Measurements from ENCODE around the gene TIMM17A.

- TF ChIP-seq TCF12 (IDR thresholded peaks at IDR 0.05; ENCODE audit: low read depth) (peak; percentile 21; the same call in 1 of the 2 replicates), TEAD4 (IDR thresholded peaks at IDR 0.05) (no peak), YY1 (IDR thresholded peaks at IDR 0.05; ENCODE audit: low read depth) (no peak), REST (IDR thresholded peaks at IDR 0.05; ENCODE audit: low read depth) (no peak), USF1 (IDR thresholded peaks at IDR 0.05) (no peak), CREB1 (IDR thresholded peaks at IDR 0.05; ENCODE audit: low read depth) (no peak), CEBPB (IDR thresholded peaks at IDR 0.05) (no peak), TAF1 (IDR thresholded peaks at IDR 0.05; ENCODE audit: low read depth) (no peak), MAX (IDR thresholded peaks at IDR 0.05) (no peak), NFIC (IDR thresholded peaks at IDR 0.05) (0 out of 2 replicates have a peak, but pooled peaks have one; percentile 3)
Measured at GRCh38 chr1:202018468-202019234, 63.3 kb downstream of the TIMM17A start.
